Measurements from ENCODE around the gene GSTM5.
"Not testable (repeated sequence)": the region's sequence is repeated elsewhere in the genome, so short reads cannot be mapped to it uniquely, and the experiment has no call there.

Gene GSTM5

GRCh38 chr1:109765896-109766615, 54.0 kb downstream of the GSTM5 start:
- no peaks in the 10 kb centered on the region for H3K27me3 ChIP-seq (ENCODE audit: low read depth, low read length)
- H3K4me1 ChIP-seq (ENCODE audit: low read length), result peaks cover 7% of the 10 kb centered on the region; the same call in 1 of the 2 replicates
- no peak overlapping the region for H3K9ac ChIP-seq (ENCODE audit: low read length)
- no peaks in the 10 kb centered on the region for H3K36me3 ChIP-seq (replicated peaks; ENCODE audit: low read depth, low read length)
- no peak overlapping the region for H3K27ac ChIP-seq (ENCODE audit: low read length)
- TF ChIP-seq EZH2phosphoT487 (IDR thresholded peaks at IDR 0.05; ENCODE audit: low read depth), result no peak
- TF ChIP-seq, protein P1, sequence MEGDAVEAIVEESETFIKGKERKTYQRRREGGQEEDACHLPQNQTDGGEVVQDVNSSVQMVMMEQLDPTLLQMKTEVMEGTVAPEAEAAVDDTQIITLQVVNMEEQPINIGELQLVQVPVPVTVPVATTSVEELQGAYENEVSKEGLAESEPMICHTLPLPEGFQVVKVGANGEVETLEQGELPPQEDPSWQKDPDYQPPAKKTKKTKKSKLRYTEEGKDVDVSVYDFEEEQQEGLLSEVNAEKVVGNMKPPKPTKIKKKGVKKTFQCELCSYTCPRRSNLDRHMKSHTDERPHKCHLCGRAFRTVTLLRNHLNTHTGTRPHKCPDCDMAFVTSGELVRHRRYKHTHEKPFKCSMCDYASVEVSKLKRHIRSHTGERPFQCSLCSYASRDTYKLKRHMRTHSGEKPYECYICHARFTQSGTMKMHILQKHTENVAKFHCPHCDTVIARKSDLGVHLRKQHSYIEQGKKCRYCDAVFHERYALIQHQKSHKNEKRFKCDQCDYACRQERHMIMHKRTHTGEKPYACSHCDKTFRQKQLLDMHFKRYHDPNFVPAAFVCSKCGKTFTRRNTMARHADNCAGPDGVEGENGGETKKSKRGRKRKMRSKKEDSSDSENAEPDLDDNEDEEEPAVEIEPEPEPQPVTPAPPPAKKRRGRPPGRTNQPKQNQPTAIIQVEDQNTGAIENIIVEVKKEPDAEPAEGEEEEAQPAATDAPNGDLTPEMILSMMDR (IDR thresholded peaks at IDR 0.05; ENCODE audit: low read depth, low read length), result no peak
- H4K20me1 ChIP-seq (ENCODE audit: insufficient read depth, low read length), result no peaks in the 10 kb centered on the region
- H2AFZ ChIP-seq (ENCODE audit: low read depth, low read length), result no peak overlapping the region
- no peaks in the 10 kb centered on the region for H3K79me2 ChIP-seq (ENCODE audit: low read length)
- no peak overlapping the region for H3K4me3 ChIP-seq (ENCODE audit: low read length)
- H3K9me3 ChIP-seq (ENCODE audit: insufficient read depth, low read length), result no peaks in the 10 kb centered on the region
- no peak overlapping the region for H3K4me2 ChIP-seq (ENCODE audit: low read length)

GRCh38 chr1:109766991-109767636, 55.1 kb downstream of the GSTM5 start:
- not testable (repeated sequence) for H4K20me1 ChIP-seq (ENCODE audit: insufficient read depth, low read length); H3K27ac ChIP-seq (ENCODE audit: low read length); H3K4me3 ChIP-seq (ENCODE audit: low read length); H3K27me3 ChIP-seq (ENCODE audit: low read depth, low read length); H3K4me2 ChIP-seq (ENCODE audit: low read length); H3K9ac ChIP-seq (ENCODE audit: low read length); H2AFZ ChIP-seq (ENCODE audit: low read depth, low read length); H3K36me3 ChIP-seq (replicated peaks; ENCODE audit: low read depth, low read length); H3K4me1 ChIP-seq (ENCODE audit: low read length); H3K79me2 ChIP-seq (ENCODE audit: low read length); H3K9me3 ChIP-seq (ENCODE audit: insufficient read depth, low read length)
